ENCODE results near the gene USP7. TPM values are rescaled to one million over a fixed set of nuclear protein-coding genes. Genes with fewer than 3 reads are reported as not detected.

USP7 gene
- total RNA-seq, 2 donors from 2014 or later = 114 to 140 TPM

- no peaks in the 10 kb centered on the region for H3K9me3 ChIP-seq (ENCODE audit: control insufficient read depth, low read length)
- H3K27me3 Mint-ChIP-seq (ENCODE audit: insufficient read depth) = no peaks in the 10 kb centered on the region
- H3K36me3 ChIP-seq (ENCODE audit: control insufficient read depth, insufficient read depth, low read length) = no peaks in the 10 kb centered on the region
- H3K27ac ChIP-seq (ENCODE audit: low read depth, low read length) = no peak overlapping the region
- no peak overlapping the region for H3K4me3 ChIP-seq (ENCODE audit: low read length)
- no peak for DNase-seq
- 83 to 100% methylated on average over 1 of the region's 1 CpG for WGBS, 2 experiments (ENCODE audit: insufficient coverage in 1 of 2, insufficient read length in 1 of 2)
- no peaks in the 10 kb centered on the region for H3K36me3 Mint-ChIP-seq (ENCODE audit: low read depth)
- no peak overlapping the region for H3K9ac ChIP-seq (ENCODE audit: extremely low read depth, low read length, poor library complexity, severe bottlenecking)
- H3K27ac Mint-ChIP-seq = no peak overlapping the region
- peaks cover 3% of the 10 kb centered on the region for H3K9me3 Mint-ChIP-seq
- H3K4me1 Mint-ChIP-seq = no peaks in the 10 kb centered on the region
- no peaks in the 10 kb centered on the region for H3K27me3 ChIP-seq (ENCODE audit: control insufficient read depth, insufficient read depth, low read length, poor library complexity, severe bottlenecking)
- TF ChIP-seq, protein P1, sequence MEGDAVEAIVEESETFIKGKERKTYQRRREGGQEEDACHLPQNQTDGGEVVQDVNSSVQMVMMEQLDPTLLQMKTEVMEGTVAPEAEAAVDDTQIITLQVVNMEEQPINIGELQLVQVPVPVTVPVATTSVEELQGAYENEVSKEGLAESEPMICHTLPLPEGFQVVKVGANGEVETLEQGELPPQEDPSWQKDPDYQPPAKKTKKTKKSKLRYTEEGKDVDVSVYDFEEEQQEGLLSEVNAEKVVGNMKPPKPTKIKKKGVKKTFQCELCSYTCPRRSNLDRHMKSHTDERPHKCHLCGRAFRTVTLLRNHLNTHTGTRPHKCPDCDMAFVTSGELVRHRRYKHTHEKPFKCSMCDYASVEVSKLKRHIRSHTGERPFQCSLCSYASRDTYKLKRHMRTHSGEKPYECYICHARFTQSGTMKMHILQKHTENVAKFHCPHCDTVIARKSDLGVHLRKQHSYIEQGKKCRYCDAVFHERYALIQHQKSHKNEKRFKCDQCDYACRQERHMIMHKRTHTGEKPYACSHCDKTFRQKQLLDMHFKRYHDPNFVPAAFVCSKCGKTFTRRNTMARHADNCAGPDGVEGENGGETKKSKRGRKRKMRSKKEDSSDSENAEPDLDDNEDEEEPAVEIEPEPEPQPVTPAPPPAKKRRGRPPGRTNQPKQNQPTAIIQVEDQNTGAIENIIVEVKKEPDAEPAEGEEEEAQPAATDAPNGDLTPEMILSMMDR (conservative IDR thresholded peaks at IDR 0.05) = no peak
- H3K4me3 Mint-ChIP-seq = no peak overlapping the region
- no peaks in the 10 kb centered on the region for H3K4me1 ChIP-seq (ENCODE audit: control insufficient read depth, insufficient read depth, low read length)
Observed at GRCh38 chr16:8998108-8998507, 34.4 kb upstream of the USP7 start.

- Histone ChIP-seq H3K4me1 (ENCODE audit: control insufficient read depth, insufficient read depth, low read length) (no peaks in the 10 kb centered on the region), H3K36me3 (ENCODE audit: control insufficient read depth, insufficient read depth, low read length) (no peaks in the 10 kb centered on the region), H3K4me3 (ENCODE audit: low read length) (no peak overlapping the region), H3K27ac (ENCODE audit: low read depth, low read length) (no peak overlapping the region), H3K9ac (ENCODE audit: extremely low read depth, low read length, poor library complexity, severe bottlenecking) (no peak overlapping the region), H3K27me3 (ENCODE audit: control insufficient read depth, insufficient read depth, low read length, poor library complexity, severe bottlenecking) (no peaks in the 10 kb centered on the region), H3K9me3 (ENCODE audit: control insufficient read depth, low read length) (no peaks in the 10 kb centered on the region)
- H3K4me3 Mint-ChIP-seq = no peak overlapping the region
- TF ChIP-seq, protein P1 (conservative IDR thresholded peaks at IDR 0.05) = no peak
- H3K9me3 Mint-ChIP-seq = peaks cover 3% of the 10 kb centered on the region
- H3K27me3 Mint-ChIP-seq (ENCODE audit: insufficient read depth) = no peaks in the 10 kb centered on the region
- H3K36me3 Mint-ChIP-seq (ENCODE audit: low read depth) = no peaks in the 10 kb centered on the region
- 84 to 92% methylated on average over 4 to 5 of the region's 5 CpGs for WGBS, 2 experiments (ENCODE audit: insufficient coverage in 1 of 2, insufficient read length in 1 of 2)
- H3K4me1 Mint-ChIP-seq = no peaks in the 10 kb centered on the region
- H3K27ac Mint-ChIP-seq = no peak overlapping the region
- DNase-seq = peak; percentile 65
Observed at GRCh38 chr16:8996891-8997290, 33.2 kb upstream of the USP7 start.

GRCh38 chr16:8990445-8990844 is 26.7 kb upstream of the USP7 start:
- Histone ChIP-seq H3K9ac (ENCODE audit: extremely low read depth, low read length, poor library complexity, severe bottlenecking) (no peak overlapping the region), H3K36me3 (ENCODE audit: control insufficient read depth, insufficient read depth, low read length) (no peaks in the 10 kb centered on the region), H3K27me3 (ENCODE audit: control insufficient read depth, insufficient read depth, low read length, poor library complexity, severe bottlenecking) (no peaks in the 10 kb centered on the region), H3K27ac (ENCODE audit: low read depth, low read length) (no peak overlapping the region), H3K9me3 (ENCODE audit: control insufficient read depth, low read length) (no peaks in the 10 kb centered on the region), H3K4me3 (ENCODE audit: low read length) (no peak overlapping the region), H3K4me1 (ENCODE audit: control insufficient read depth, insufficient read depth, low read length) (no peaks in the 10 kb centered on the region)
- WGBS, 2 experiments (ENCODE audit: insufficient coverage in 1 of 2, insufficient read length in 1 of 2) = 47 to 68% methylated on average over 4 to 7 of the region's 8 CpGs
- H3K4me1 Mint-ChIP-seq = no peaks in the 10 kb centered on the region
- no peaks in the 10 kb centered on the region for H3K36me3 Mint-ChIP-seq (ENCODE audit: low read depth)
- no peaks in the 10 kb centered on the region for H3K9me3 Mint-ChIP-seq
- TF ChIP-seq, protein P1 (conservative IDR thresholded peaks at IDR 0.05) = no peak
- peaks cover 16% of the 10 kb centered on the region for H3K27me3 Mint-ChIP-seq (ENCODE audit: insufficient read depth)
- no peak overlapping the region for H3K4me3 Mint-ChIP-seq
- peak; percentile 53 for DNase-seq
- no peak overlapping the region for H3K27ac Mint-ChIP-seq
